ENCODE results near the gene STKLD1.

Gene STKLD1

DNA sequence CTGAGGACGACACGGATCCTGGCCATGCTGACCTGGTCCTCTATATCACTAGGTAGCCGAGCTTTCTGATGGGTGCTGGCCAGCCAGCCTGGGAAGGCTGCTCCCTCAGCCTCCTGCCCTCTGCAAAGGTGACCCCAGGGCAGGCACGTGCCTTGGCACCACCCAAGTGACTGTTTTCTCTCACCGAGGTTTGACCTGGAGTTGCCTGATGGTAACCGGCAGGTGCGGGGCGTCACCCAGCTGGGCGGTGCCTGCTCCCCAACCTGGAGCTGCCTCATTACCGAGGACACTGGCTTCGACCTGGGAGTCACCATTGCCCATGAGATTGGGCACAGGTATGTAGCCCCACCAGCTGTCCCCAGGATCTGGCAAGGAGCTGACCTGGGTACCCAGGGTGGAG, 49.8 kb downstream of the STKLD1 start:
- Histone ChIP-seq H3K36me3 (ENCODE audit: insufficient read depth, low read length) (no peaks in the 10 kb centered on the region), H3K79me2 (ENCODE audit: insufficient read depth, low read length) (no peaks in the 10 kb centered on the region), H3F3A (ENCODE audit: low read depth) (no peaks in the 10 kb centered on the region), H3K4me3 (ENCODE audit: low read length, poor library complexity, severe bottlenecking) (no peak overlapping the region), H3K9ac (ENCODE audit: low read depth, low read length, poor library complexity, severe bottlenecking) (no peak overlapping the region), H3K4me2 (ENCODE audit: low read depth, low read length, poor library complexity, severe bottlenecking) (no peak overlapping the region), H3K9me3 (ENCODE audit: insufficient read depth, low read depth, low read length) (no peaks in the 10 kb centered on the region; the same call in 1 of the 2 replicates), H3K4me1 (ENCODE audit: insufficient read depth, low read length, poor library complexity, severe bottlenecking) (no peaks in the 10 kb centered on the region), H2AFZ (ENCODE audit: low read length) (no peak overlapping the region), H3K9me2 (replicated peaks; ENCODE audit: low read depth, low read length) (no peaks in the 10 kb centered on the region), H4K20me1 (ENCODE audit: insufficient read depth, low read length, poor library complexity, severe bottlenecking) (no peaks in the 10 kb centered on the region), H3K27me3 (ENCODE audit: insufficient read depth, low read length, poor library complexity, severe bottlenecking) (no peaks in the 10 kb centered on the region)
- TF ChIP-seq EZH2phosphoT487 (IDR thresholded peaks at IDR 0.05; ENCODE audit: borderline replicate concordance) (no peak), CTCF (conservative IDR thresholded peaks at IDR 0.05; ENCODE audit: low read length) (no peak)

DNA sequence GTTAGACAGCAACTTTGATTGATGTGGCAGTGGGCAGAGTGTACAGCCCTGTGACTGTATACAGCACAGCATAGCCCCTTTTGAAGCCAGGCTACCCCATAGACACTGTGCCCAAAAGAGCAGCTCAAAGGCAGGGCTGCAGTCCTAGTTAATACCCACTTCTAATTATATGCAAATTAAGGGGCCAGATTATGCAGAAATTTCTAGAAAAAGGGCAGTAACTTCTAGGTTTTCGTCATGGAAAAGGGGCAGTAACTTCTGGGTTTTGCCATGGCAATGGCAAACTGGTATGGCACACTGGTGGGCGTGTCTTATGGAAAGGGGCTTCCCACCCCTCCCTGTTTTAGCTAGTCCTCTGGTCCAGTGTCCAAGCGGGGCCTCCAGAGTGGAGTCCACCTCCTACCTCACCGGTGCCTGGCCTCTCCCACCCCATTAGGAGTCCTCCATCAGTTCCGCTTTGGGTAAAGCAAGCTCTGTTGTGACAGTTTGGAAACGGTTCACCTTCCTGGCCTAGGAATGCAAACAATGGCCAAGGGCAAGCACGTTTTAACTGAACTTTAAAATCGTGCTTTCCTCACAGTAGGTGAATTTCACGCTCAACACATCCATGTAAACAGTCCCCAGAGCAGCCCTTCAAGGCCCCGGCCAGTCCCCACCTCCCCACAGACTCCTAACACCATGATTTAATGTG, 51.6 kb downstream of the STKLD1 start:
- H4K20me1 ChIP-seq (ENCODE audit: insufficient read depth, low read length, poor library complexity, severe bottlenecking), result no peaks in the 10 kb centered on the region
- no peaks in the 10 kb centered on the region for H3K9me2 ChIP-seq (replicated peaks; ENCODE audit: low read depth, low read length)
- no peak overlapping the region for H3K4me2 ChIP-seq (ENCODE audit: low read depth, low read length, poor library complexity, severe bottlenecking)
- no peaks in the 10 kb centered on the region for H3F3A ChIP-seq (ENCODE audit: low read depth)
- no peaks in the 10 kb centered on the region for H3K4me1 ChIP-seq (ENCODE audit: insufficient read depth, low read length, poor library complexity, severe bottlenecking)
- H3K9ac ChIP-seq (ENCODE audit: low read depth, low read length, poor library complexity, severe bottlenecking), result no peak overlapping the region
- no peaks in the 10 kb centered on the region; the same call in 1 of the 2 replicates for H3K9me3 ChIP-seq (ENCODE audit: insufficient read depth, low read depth, low read length)
- no peaks in the 10 kb centered on the region for H3K79me2 ChIP-seq (ENCODE audit: insufficient read depth, low read length)
- H3K4me3 ChIP-seq (ENCODE audit: low read length, poor library complexity, severe bottlenecking), result no peak overlapping the region
- TF ChIP-seq EZH2phosphoT487 (IDR thresholded peaks at IDR 0.05; ENCODE audit: borderline replicate concordance) (no peak), CTCF (conservative IDR thresholded peaks at IDR 0.05; ENCODE audit: low read length) (no peak)
- H3K36me3 ChIP-seq (ENCODE audit: insufficient read depth, low read length), result no peaks in the 10 kb centered on the region
- H2AFZ ChIP-seq (ENCODE audit: low read length), result no peak overlapping the region
- no peaks in the 10 kb centered on the region for H3K27me3 ChIP-seq (ENCODE audit: insufficient read depth, low read length, poor library complexity, severe bottlenecking)

GRCh38 chr9:133428617-133429101, 52.5 kb downstream of the STKLD1 start:
- no peak overlapping the region for H3K4me3 ChIP-seq (ENCODE audit: low read length, poor library complexity, severe bottlenecking)
- H3K9ac ChIP-seq (ENCODE audit: low read depth, low read length, poor library complexity, severe bottlenecking), result no peak overlapping the region

More at GRCh38 chr9:133428617-133429101, 52.5 kb downstream of the STKLD1 start:
- no peaks in the 10 kb centered on the region for H4K20me1 ChIP-seq (ENCODE audit: insufficient read depth, low read length, poor library complexity, severe bottlenecking)
- H3K79me2 ChIP-seq (ENCODE audit: insufficient read depth, low read length), result no peaks in the 10 kb centered on the region
- H3K36me3 ChIP-seq (ENCODE audit: insufficient read depth, low read length), result no peaks in the 10 kb centered on the region
- H3K9me3 ChIP-seq (ENCODE audit: insufficient read depth, low read depth, low read length), result no peaks in the 10 kb centered on the region; the same call in 1 of the 2 replicates
- H3K4me1 ChIP-seq (ENCODE audit: insufficient read depth, low read length, poor library complexity, severe bottlenecking), result no peaks in the 10 kb centered on the region
- no peaks in the 10 kb centered on the region for H3K27me3 ChIP-seq (ENCODE audit: insufficient read depth, low read length, poor library complexity, severe bottlenecking)
- H3F3A ChIP-seq (ENCODE audit: low read depth), result no peaks in the 10 kb centered on the region
- no peak for TF ChIP-seq CTCF (conservative IDR thresholded peaks at IDR 0.05; ENCODE audit: low read length)
- H3K9me2 ChIP-seq (replicated peaks; ENCODE audit: low read depth, low read length), result no peaks in the 10 kb centered on the region
- no peak overlapping the region for H3K4me2 ChIP-seq (ENCODE audit: low read depth, low read length, poor library complexity, severe bottlenecking)
- H2AFZ ChIP-seq (ENCODE audit: low read length), result no peak overlapping the region

Measured in Loucy (cell line).